Measurements from ENCODE around the gene CREG2.

CREG2 gene

GRCh38 chr2:101361121-101361520 lies 26.2 kb downstream of the CREG2 start:
- H3K27me3 ChIP-seq (ENCODE audit: insufficient read depth, poor library complexity, severe bottlenecking), result no peaks in the 10 kb centered on the region
- TF ChIP-seq SPI1 (IDR thresholded peaks at IDR 0.05; ENCODE audit: borderline replicate concordance, low read depth), result no peak
- TF ChIP-seq, protein P1, sequence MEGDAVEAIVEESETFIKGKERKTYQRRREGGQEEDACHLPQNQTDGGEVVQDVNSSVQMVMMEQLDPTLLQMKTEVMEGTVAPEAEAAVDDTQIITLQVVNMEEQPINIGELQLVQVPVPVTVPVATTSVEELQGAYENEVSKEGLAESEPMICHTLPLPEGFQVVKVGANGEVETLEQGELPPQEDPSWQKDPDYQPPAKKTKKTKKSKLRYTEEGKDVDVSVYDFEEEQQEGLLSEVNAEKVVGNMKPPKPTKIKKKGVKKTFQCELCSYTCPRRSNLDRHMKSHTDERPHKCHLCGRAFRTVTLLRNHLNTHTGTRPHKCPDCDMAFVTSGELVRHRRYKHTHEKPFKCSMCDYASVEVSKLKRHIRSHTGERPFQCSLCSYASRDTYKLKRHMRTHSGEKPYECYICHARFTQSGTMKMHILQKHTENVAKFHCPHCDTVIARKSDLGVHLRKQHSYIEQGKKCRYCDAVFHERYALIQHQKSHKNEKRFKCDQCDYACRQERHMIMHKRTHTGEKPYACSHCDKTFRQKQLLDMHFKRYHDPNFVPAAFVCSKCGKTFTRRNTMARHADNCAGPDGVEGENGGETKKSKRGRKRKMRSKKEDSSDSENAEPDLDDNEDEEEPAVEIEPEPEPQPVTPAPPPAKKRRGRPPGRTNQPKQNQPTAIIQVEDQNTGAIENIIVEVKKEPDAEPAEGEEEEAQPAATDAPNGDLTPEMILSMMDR (IDR thresholded peaks at IDR 0.05; ENCODE audit: insufficient read depth, low read length), result no peak
- TF ChIP-seq REST (IDR thresholded peaks at IDR 0.05; ENCODE audit: insufficient replicate concordance, low read depth), result no peak
- TF ChIP-seq POLR2AphosphoS5 (IDR thresholded peaks at IDR 0.05; ENCODE audit: low read depth), result no peak
- no peak for TF ChIP-seq GABPA (IDR thresholded peaks at IDR 0.05; ENCODE audit: low read depth)
- H3K27ac ChIP-seq (replicated peaks), result no peak overlapping the region
- DNase-seq (ENCODE audit: low read depth in 1 of 2, low spot score in 1 of 2), result peak in 1 of 2 experiments; percentile 47
- no peak overlapping the region for H3K4me3 ChIP-seq (replicated peaks; ENCODE audit: insufficient read depth, low read length)

DNA sequence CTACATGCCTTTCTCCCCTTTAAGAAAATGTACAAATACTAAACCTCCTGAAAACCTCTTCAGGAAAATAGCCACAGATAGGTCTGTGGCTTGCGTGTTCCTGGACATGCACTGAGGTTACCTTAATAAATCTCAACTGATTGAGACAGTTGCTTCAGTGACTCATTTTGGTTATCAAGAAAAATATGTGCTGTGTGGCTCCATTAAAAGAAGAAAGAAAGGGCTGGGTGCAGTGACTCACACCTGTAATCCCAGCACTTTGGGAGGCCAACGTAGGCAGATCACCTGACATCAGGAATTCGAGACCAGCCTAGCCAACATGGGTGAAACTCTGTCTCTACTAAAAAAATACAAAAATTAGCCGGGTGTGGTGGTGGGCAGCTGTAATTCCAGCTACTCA lies 27.1 kb downstream of the CREG2 start:
- no peak for TF ChIP-seq SPI1 (IDR thresholded peaks at IDR 0.05; ENCODE audit: borderline replicate concordance, low read depth)
- TF ChIP-seq, protein P1 (IDR thresholded peaks at IDR 0.05; ENCODE audit: insufficient read depth, low read length), result no peak
- Histone ChIP-seq H3K27ac (replicated peaks) (no peak overlapping the region), H3K4me3 (replicated peaks; ENCODE audit: insufficient read depth, low read length) (no peak overlapping the region), H3K27me3 (ENCODE audit: insufficient read depth, poor library complexity, severe bottlenecking) (no peaks in the 10 kb centered on the region)
- no peak for DNase-seq (ENCODE audit: low read depth in 1 of 2, low spot score in 1 of 2)

GRCh38 chr2:101359410-101359954 lies 27.8 kb downstream of the CREG2 start:
- DNase-seq (ENCODE audit: low read depth in 1 of 2, low spot score in 1 of 2), result no peak
- Histone ChIP-seq H3K27me3 (ENCODE audit: insufficient read depth, poor library complexity, severe bottlenecking) (no peaks in the 10 kb centered on the region), H3K27ac (replicated peaks) (no peak overlapping the region), H3K4me3 (replicated peaks; ENCODE audit: insufficient read depth, low read length) (no peak overlapping the region)
- TF ChIP-seq, protein P1 (IDR thresholded peaks at IDR 0.05; ENCODE audit: insufficient read depth, low read length), result no peak
- no peak for TF ChIP-seq SPI1 (IDR thresholded peaks at IDR 0.05; ENCODE audit: borderline replicate concordance, low read depth)
- TF ChIP-seq POLR2AphosphoS5 (IDR thresholded peaks at IDR 0.05; ENCODE audit: low read depth), result no peak
- no peak for TF ChIP-seq REST (IDR thresholded peaks at IDR 0.05; ENCODE audit: insufficient replicate concordance, low read depth)
- TF ChIP-seq GABPA (IDR thresholded peaks at IDR 0.05; ENCODE audit: low read depth), result no peak

GRCh38 chr2:101357376-101357775 lies 29.9 kb downstream of the CREG2 start:
- no peak overlapping the region for H3K27ac ChIP-seq (replicated peaks)
- no peak for DNase-seq (ENCODE audit: low read depth in 1 of 2, low spot score in 1 of 2)
- H3K4me3 ChIP-seq (replicated peaks; ENCODE audit: insufficient read depth, low read length), result no peak overlapping the region
- TF ChIP-seq REST (IDR thresholded peaks at IDR 0.05; ENCODE audit: insufficient replicate concordance, low read depth), result no peak
- TF ChIP-seq POLR2AphosphoS5 (IDR thresholded peaks at IDR 0.05; ENCODE audit: low read depth), result no peak
- no peak for TF ChIP-seq SPI1 (IDR thresholded peaks at IDR 0.05; ENCODE audit: borderline replicate concordance, low read depth)
- TF ChIP-seq, protein P1 (IDR thresholded peaks at IDR 0.05; ENCODE audit: insufficient read depth, low read length), result no peak
- TF ChIP-seq GABPA (IDR thresholded peaks at IDR 0.05; ENCODE audit: low read depth), result no peak
- no peaks in the 10 kb centered on the region for H3K27me3 ChIP-seq (ENCODE audit: insufficient read depth, poor library complexity, severe bottlenecking)

Measured in HL-60 (cell line).